ENCODE data around the gene LEMD3.

The LEMD3 gene

DNA sequence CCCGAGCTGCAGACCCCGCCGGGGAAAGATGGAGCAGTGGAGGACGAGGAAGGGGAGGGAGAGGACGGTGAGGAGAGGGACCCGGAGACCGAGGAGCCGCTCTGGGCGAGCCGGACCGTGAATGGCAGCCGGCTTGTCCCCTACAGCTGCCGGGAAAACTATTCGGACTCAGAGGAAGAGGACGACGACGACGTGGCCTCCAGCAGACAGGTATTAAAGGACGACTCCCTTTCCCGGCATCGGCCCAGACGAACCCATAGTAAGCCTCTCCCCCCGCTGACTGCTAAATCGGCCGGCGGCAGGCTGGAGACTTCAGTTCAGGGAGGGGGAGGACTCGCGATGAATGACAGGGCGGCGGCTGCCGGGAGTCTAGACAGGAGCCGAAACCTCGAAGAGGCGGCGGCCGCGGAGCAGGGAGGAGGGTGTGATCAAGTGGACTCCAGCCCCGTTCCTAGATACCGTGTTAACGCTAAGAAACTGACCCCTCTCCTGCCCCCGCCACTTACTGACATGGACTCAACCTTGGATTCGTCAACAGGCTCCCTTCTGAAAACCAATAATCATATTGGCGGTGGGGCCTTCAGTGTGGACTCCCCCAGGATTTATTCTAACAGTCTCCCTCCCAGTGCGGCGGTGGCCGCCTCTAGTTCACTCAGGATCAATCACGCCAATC, 962 bp downstream of the LEMD3 start:
- peak; percentile 28 to 47 (median 35) for DNase-seq (ENCODE audit: low read depth in 3 of 3)

DNA sequence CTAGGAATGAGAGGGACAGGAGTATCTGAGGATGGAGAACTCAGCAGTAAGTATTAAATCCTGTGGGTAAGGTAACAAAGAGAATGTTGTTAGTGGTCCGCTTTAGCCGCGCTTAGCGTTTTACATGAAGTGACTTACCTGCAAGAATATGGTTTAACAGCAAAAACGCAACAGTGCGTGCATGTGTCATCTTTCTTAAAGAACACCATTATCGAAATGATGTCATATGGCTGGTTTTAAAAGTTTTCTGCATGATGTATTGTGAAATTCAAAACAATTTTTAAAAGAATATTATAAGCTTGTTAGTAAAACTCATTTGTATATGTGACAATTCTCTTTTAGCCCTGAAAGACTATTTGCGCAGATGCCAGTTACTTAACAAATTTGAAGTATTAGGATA, 1.7 kb downstream of the LEMD3 start:
- no peak for DNase-seq (ENCODE audit: low read depth in 3 of 3)

DNA sequence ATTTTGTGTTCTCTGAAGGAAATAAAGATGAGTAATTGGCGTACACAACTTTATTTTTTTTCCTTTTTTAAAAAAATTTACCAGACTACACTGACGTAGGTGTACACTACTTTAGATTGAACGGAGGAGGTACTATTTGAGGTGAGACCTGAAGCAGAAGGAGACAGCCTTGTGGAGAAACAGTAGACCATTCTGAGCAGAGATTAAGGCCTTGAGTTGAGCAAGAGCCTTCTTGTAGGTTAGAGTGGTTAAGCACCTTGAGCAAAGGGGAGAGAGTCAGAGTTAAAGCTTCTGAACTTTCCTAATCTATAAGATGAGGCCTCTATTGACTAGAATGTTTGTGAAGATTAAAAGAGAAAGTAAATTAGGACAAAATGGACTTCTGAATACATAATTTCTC, 2.5 kb downstream of the LEMD3 start:
- no peak for DNase-seq (ENCODE audit: low read depth in 3 of 3)

DNA sequence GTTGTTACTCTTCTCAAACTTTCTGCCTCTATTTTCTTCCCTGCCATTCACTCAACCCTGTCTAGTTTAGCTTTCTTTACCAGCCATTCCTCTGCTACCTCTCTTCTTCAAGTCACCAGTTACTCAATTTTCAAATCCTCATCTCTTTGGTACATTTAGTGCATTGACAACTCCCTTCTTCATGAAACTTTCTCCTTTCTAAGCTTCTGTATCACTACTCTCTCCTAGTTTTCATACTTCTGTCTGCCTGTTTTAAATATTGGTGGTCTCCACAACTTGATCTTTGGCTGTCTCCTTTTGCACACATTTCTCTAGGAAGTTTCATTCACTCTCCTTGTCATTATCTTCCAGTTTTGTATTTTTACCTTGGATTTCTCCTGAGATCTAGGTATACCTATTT, 6.0 kb downstream of the LEMD3 start:
- no peak for DNase-seq (ENCODE audit: low read depth in 3 of 3)

DNA sequence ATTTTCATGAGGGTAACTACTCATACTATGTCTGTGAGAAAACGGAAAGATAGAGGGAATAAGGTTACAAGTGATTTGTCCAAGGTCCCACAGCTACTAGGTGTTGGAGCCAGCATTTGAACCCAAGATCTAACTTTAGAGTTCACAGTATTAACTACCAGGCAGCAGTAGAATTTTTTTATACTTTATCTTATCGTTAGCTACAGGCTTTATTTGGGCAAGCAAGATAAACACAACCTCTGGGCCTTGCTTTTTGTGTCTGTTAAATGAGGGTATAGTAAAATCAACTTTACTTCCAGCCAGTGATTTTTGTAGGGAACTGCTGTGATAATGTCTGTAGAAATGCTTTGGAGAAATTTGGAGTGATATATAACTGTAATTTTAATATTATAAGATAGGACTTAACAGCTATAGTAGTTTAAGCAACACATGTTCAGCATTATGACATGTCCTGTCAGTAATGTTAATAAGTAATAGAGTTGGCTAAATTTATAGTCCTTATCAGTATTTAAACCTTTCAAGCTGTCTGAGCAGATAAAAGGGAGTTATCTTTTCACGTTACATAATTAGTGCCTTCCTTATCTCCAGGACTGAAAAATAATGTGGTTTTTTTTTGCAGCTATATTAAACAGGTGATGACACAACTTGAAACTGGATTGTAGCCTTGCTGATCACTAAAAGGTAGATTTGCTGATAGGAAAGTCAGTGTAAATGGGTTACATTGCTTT, 12.8 kb downstream of the LEMD3 start:
- no peak for DNase-seq (ENCODE audit: low read depth in 3 of 3)

DNA sequence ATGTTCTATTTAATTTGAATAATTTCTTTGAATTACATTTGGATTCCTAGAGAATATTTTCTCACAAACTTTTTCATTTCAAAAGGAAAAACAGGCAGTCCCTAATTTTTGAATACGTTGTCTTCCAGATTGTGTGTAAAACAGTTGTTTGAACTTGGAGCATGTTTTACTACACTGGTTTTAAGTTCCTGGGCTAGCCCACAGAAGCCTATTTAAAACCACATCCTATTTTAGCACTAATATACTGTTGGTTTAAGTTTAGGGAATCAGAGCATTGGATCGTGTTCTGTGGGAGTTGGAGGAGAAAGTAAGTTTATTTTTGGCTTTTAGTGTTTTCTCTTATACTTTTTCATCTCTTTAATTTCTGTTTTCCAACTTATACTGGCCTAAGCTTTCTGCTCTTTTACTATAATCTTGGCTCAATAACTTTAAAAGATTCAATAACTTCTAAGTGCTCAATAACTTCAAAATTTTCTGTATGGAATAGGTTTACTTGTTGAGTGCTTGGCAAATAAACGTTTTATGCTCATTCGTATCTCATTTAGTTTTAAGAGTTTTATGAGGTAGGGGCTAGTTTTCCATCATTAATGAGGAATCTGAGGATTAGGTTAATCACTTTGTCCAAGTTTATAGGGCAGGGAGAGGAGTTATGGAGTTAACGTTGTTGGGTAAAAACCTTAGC, 14.9 kb downstream of the LEMD3 start:
- no peak for DNase-seq (ENCODE audit: low read depth in 3 of 3)

DNA sequence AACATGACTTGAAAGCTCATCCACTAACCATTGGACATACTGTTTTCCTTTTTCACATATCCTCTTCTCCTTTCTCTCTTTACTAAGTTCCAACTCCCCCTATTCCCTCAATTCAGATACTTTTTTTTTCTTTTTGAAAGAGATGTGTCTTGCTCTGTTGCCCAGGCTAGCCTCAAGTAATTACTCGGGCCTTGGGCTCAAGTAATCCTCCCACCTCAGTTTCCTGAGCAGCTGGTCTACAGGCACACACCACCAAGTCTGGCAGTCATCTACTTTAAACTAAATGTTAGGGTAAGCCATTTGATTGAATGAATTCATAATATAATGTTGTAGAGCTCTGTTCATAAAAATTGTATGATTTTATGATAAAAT, 15.5 kb downstream of the LEMD3 start:
- no peak for DNase-seq (ENCODE audit: low read depth in 3 of 3)

DNA sequence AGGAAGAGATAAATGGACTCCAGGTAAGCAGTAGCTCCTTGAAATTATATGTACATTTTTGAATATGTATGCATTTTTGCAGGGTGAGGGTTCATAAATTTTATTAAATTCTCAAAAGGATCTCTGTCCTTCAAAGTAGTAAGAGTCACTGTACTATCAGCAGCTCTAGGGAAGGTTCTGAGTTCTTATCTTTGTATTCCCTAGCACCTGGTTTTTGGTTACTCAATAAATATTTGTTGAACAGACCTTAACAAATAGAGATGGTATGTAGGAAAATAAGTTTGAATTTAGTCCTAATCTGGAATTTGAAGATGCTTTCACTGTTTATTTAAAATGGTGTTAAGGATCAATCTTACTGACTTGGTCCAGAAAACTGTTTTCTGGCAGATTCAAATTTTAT, 18.3 kb downstream of the LEMD3 start:
- no peak for DNase-seq (ENCODE audit: low read depth in 3 of 3)

DNA sequence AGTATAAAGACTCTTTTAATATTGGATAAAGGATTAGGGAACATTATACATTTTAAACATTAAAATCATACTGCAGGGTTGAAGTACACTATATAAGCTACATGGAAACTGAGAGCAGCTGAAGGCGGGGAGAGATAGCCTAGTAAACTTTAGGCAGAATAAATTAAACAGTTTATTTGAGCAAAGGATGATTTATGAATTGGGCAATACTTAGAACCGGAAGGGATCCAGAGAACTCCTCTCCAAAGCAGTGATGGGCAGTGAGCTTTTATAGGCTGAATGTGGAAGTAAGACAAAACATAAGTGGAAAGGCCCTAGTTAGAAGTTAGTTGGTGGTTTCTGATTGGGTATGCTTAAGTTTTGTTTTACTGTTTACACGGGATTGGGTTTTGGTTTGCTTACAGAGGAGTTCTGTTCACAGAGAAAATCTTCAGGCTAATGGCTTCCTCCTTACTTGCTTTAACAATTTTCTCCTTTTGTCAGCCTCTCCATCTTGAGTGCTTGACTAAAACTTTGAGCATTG, 18.9 kb downstream of the LEMD3 start:
- no peak for DNase-seq (ENCODE audit: low read depth in 3 of 3)

DNA sequence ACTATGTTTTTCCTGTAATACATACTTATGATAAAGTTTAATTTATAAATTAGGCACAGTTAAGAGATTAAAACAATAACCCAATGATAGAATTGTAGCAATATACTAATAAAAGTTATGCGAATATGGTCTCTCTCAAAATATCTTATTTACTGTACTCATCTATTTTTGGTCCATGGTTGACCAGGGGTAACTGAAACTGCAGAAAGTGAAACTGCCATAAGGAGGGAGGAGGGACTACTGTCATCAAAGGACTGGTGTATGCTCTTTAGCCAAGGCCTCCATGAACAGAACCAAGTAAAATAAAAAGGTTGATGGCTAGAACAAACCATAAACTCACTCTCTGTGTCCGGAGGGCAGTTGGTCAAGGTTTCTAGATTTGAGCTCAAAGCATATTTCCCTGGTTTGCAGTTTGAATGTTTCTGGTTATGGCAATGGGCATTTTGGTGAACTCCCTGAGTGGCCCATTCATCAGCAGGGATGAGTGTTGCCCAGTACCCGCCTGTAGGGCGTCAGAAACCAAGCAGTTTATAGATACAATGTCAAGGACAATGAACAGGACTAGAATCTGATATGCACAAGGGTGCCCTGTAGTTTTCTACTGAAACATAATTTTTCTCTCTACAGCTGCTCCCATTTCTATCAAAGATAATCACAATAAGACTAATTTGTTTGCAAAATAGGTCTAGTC, 19.8 kb downstream of the LEMD3 start:
- no peak for DNase-seq (ENCODE audit: low read depth in 3 of 3)

DNA sequence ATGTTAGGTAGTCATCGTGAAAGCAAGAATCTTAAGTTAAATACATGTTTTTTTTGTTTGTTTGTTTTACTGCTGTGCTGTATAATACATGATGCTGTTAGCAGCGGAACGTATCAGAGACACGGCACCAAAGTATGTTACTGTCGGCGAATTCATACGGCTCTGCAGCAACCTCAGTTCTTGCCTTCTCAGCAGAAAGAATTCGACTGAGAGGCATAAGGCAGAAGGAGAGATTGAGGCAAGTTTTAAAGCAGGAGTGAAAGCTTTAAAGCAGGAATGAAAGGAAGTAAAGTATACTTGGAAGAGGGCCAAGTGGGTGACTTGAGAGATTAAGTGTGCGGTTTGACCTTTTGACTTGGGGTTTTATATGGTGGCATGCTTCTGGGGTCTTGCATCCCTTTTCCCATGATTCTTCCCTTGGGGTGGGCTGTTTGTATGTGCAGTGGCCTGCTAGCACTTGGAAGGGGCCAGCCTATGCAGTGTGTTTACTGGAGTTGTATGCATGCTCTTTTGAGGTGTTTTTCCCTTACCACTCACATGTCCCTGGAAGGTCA, 23.7 kb downstream of the LEMD3 start:
- no peak for DNase-seq (ENCODE audit: low read depth in 3 of 3)

DNA sequence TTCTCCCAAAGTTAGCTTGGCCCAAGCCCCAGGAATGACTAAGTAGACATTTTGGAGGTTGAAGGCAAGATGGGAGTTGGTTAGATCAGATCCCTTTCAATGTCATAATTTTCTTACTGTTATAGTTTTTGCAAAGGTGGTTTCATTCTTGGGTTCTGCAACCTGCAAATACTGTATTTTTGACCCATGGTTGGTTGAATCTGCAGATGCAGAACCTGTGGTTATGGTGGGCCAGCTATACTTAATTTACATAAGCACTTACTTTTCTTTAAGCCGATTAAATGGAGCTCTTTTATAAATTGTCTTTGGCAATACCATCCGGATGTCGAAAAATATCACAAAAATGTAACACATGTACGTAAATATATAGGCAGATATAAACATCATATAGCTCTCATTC, 25.6 kb downstream of the LEMD3 start:
- DNase-seq (ENCODE audit: low read depth in 3 of 3): no peak

DNA sequence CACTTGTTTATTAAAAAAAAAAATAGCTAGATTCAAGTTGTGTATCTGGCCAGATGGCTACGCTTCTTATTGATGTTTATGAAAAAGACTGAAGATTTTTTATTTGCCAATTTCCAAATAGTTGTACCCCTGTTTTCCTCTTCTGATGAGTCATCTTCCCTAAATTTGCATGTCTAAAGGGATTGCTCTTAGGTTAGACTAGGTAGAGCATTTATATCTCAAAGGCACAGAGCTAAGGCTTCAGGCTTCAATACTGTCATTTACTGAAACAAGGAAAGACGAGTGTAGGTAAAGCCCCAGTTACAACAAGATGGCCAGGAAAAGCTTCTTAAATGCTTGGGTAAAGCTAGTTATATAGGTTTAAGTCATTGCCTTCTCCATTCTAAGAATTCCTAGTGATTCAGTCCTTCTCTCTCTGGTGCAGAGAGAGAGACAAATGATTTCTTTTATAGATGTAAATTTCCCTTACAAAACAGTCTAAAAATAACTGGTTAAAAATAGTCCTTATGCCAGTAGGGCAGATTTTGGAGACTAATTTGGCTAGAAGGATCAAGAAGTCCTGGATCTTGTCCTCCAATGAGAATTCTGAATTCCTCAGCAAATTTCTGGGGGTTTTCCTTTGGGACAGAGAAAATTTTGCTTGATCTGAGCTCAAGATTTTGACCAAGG, 26.1 kb downstream of the LEMD3 start:
- no peak for DNase-seq (ENCODE audit: low read depth in 3 of 3)

DNA sequence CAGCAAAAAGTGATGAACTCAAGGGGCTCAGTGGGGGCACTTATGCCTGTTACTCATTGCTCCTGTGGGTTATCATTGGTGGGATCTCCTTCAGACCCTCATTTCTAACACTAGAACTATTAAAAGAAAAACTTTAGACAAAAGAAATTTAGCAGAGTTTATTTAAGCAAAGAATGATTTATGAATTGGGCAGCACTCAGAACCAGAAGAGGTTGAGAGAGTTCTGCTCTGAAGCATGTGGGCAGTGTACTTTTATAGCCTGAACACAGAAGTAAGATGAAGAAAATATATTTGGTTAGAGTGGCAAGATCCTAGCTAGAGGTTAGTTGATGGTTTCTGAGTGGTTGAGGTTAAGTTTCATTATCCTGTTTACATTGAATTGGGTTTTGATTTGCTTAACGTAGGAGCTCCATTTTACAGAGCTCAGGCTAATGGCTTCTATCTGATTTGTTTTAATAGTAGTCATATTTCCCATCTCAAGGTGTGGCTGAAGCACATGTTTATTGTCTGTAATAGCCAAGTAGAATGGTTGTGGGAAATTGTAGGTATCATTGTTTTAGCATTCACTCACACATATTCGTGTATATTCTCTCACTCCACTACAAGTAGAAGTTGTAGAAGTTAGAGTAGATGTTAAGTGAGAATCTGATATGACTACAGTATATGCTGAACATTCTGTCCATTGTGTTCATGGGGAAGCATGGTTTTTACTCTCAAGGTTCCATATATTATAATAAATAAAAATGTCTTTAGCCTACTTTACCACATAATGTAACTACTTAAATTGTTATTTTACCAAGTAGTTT, 27.6 kb downstream of the LEMD3 start:
- DNase-seq (ENCODE audit: low read depth in 3 of 3): no peak

DNA sequence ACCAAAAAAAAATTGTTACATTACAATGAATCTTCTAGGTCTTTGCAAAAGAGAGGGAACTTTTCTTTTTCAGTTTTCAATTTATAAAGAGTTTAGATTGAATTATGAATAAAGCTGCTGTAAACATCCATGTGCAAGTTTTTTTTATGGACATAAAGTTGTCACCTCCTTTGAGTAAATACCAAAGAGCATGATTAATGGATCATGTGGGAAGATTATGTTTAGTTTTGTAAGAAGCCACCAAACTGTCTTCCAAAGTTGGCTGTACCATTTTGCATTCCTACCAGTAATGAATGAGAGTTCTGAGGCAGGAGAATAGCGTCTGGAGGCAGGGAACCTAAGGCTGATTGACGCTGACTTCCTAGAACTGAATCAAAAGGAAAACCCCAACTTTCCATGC, 30.2 kb downstream of the LEMD3 start:
- no peak for DNase-seq (ENCODE audit: low read depth in 3 of 3)

DNA sequence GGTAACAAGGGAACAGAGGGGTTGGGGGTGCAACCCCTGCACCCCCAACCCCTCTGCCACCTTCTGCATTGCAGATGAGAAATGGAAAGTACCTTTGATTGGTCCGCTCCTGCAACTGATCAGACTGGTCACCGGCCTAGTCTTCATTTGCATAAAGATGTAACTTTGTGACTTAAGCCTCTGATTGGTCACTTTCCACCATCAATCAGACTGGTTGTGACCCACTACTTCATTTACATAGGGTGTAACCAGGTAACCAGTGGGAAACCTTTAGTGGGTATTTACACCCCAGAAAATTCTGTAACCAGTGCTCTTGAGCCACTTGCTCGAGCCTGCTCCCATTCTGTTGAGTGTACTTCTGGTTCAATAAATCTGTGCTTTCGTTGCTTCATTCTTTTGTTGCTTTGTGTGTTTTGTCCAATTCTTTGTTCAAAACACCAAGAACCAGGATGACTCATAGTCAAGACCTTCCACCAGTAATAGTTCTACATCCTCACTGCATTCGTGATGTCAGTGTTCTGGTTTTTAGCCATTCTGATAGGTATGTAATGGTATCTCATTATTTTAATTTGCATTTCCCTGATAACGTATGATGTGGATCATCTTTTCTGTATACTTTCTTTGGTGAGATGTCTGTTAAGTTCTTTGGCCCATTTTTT, 30.8 kb downstream of the LEMD3 start:
- DNase-seq (ENCODE audit: low read depth in 3 of 3): no peak

DNA sequence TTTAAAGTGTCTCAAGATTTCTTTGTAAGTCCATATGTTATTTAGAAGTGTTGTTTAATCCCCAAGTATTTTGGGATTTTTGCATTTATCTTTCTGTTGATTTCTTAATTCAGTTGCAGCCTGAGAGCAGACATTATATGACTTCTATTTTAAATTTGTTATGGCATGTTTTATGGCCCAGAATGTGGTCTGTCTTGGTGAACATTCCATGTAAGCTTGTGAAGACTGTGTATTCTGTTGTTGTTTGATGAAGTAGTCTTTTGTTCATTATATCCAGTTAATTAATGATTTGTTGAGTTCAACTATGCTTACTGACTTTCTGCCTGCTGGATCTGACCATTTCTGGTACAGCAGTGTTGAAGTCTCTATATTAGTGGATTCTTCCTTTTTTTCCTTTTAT, 34.0 kb downstream of the LEMD3 start:
- no peak for DNase-seq (ENCODE audit: low read depth in 3 of 3)

DNA sequence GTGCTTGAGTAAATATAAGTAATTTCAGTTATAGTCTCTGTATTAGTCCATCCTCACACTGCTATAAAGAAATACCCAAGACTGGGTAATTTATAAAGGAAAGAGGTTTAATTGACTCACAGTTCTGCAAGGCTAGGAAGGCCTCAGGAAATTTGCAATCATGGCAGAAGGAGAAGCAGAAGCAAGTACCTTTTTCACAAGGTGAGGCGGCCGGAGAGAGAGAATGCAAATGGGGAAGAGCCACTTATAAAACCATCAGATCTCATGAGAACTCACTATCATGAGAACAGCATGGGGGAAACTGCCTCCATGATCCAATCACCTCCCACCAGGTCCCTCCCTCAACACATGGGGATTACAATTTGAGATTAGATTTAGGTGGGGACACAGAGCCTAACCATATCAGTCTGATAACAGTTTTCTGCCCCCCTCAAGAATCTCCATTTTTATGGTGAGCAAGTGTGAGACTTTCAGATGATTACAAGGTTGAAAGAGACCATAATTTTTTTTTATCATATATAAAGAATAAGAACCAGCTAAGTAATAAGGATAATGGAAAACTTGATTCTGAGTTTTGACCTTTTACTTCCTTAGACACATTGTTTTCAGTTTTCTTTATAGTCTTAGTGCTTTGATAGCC, 35.6 kb downstream of the LEMD3 start:
- no peak for DNase-seq (ENCODE audit: low read depth in 3 of 3)

DNA sequence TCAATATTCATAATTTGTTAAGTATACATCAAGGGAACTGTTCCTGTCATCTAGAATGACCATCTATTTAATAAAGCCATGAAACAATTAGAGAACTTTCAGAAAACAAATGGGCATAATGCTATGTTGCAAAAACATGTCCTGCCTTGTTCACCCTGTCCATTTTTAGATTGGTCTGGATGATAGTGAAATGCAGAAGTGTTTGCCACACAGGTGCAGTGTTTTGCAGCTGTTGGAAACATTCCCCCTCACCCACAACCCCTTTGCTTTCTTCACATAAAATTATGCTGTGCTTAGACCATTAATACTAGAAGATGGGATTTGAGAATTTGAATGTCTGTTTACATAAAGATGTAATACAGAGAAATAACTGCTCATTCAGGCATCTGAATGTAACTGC, 36.5 kb downstream of the LEMD3 start:
- no peak for DNase-seq (ENCODE audit: low read depth in 3 of 3)

DNA sequence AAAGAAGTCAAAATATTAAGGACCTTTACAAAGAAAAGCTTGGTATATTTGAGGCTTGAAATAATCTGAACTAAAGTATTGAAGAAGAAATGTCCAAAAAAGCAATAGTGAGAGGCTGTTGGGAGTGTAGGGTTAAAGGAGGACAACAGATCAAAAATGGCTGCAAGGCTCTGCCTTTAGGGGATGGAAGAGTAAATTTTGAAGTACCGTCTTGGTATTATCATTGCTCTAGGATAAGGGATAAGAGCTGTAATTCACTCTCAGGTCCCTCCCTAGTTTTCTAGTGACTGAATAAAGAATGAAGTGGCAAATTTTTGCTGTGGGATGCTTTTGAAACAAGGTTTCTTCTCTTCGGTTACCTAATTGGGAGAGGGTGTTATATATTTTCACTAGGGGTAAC, 38.7 kb downstream of the LEMD3 start:
- DNase-seq (ENCODE audit: low read depth in 3 of 3): no peak
